Neural cell (in vitro differentiated cells): ENCODE data around the gene CNTN4. TPM values are rescaled to one million over a fixed set of nuclear protein-coding genes. Genes with fewer than 3 reads are reported as not detected.

Experiments
- H2AFZ ChIP-seq: fragments of 200-600, 300-800 bp; sonication (generic), shearing (Covaris generic); 2 replicates; pipeline ENCODE4 v1.6.0; 2014; ENCODE audit warnings: low read depth, mild to moderate bottlenecking, antibody characterized with exemption, low read length, moderate library complexity
- H3F3A ChIP-seq: fragments of 200-600 bp; shearing (Covaris generic); 2 replicates; pipeline ENCODE4 v1.6.1; 2016; ENCODE audit warnings: mild to moderate bottlenecking, moderate library complexity, mixed read lengths, antibody characterized with exemption, low read length; ENCODE audit not compliant: insufficient read depth, poor library complexity, severe bottlenecking
- H3K27ac ChIP-seq: fragments of 200-600, 300-800 bp; sonication (generic), shearing (Covaris generic); 2 replicates; pipeline ENCODE4 v1.5.1; 2014; ENCODE audit warnings: mild to moderate bottlenecking, low read length, moderate library complexity
- H3K27me3 ChIP-seq: fragments of 300-800, 200-600 bp; sonication (generic), shearing (Covaris generic); 2 replicates; pipeline ENCODE4 v1.6.0; 2014; ENCODE audit warnings: mild to moderate bottlenecking, low read depth, low read length, moderate library complexity; ENCODE audit not compliant: insufficient read depth
- H3K36me3 ChIP-seq: fragments of 300-800, 200-600 bp; sonication (generic), shearing (Covaris generic); 2 replicates; pipeline ENCODE4 v1.5.1; 2014; ENCODE audit warnings: mild to moderate bottlenecking, antibody characterized with exemption, low read length, moderate library complexity; ENCODE audit not compliant: insufficient read depth
- H3K4me2 ChIP-seq: fragments of 300-800, 200-600 bp; sonication (generic), shearing (Covaris generic); 2 replicates; pipeline ENCODE4 v1.6.0; 2014; ENCODE audit warnings: mild to moderate bottlenecking, low read length
- H3K4me3 ChIP-seq: fragments of 300-800, 200-600 bp; sonication (generic), shearing (Covaris generic); 2 replicates; pipeline ENCODE4 v1.5.1; 2014; ENCODE audit warnings: mild to moderate bottlenecking, low read length, moderate library complexity
- H3K79me2 ChIP-seq: fragments of 200-600 bp; shearing (Covaris generic); replicated peaks from 2 replicates; pipeline ENCODE4 v1.6.0; 2014; ENCODE audit warnings: mild to moderate bottlenecking, low read length, moderate library complexity; ENCODE audit not compliant: insufficient read depth
- H3K9ac ChIP-seq: fragments of 300-800, 200-600 bp; sonication (generic), shearing (Covaris generic); 2 replicates; pipeline ENCODE4 v1.6.1; 2016; ENCODE audit warnings: mild to moderate bottlenecking, low read length, mixed read lengths
- H3K9me2 ChIP-seq: fragments of 200-600 bp; shearing (Covaris generic); 2 replicates; pipeline ENCODE4 v1.6.1; 2016; ENCODE audit warnings: mild to moderate bottlenecking, low read length, mixed read lengths; ENCODE audit not compliant: insufficient read depth
- H3K9me3 ChIP-seq: fragments of 200-600, 300-800 bp; sonication (generic), shearing (Covaris generic); 2 replicates; pipeline ENCODE4 v1.6.1; 2016; ENCODE audit warnings: mild to moderate bottlenecking, mixed run types, low read length, moderate library complexity, mixed read lengths
- H4K20me1 ChIP-seq: fragments of 200-600 bp; shearing (Covaris generic); 2 replicates; pipeline ENCODE4 v1.6.1; 2016; ENCODE audit warnings: mild to moderate bottlenecking, mixed run types; ENCODE audit not compliant: insufficient read depth
- EP300 ChIP-seq: fragments of 450-650 bp; conservative IDR thresholded peaks from 2 replicates; pipeline ENCODE4 v1.6.1; 2014; ENCODE audit warnings: antibody characterized with exemption, mild to moderate bottlenecking, moderate library complexity; ENCODE audit not compliant: poor library complexity, severe bottlenecking
- EZH2 ChIP-seq: fragments of 200-600, 300-800 bp; shearing (Covaris generic), sonication (generic); IDR thresholded peaks from 2 replicates; pipeline ENCODE4 v1.6.1; 2014; ENCODE audit warnings: antibody characterized with exemption, low read length, borderline replicate concordance, mild to moderate bottlenecking; ENCODE audit not compliant: insufficient read depth, poor library complexity, severe bottlenecking
- MXI1 ChIP-seq: fragments of 450-650 bp; conservative IDR thresholded peaks from 2 replicates; pipeline ENCODE4 v1.6.1; 2014; ENCODE audit warnings: antibody characterized with exemption, mild to moderate bottlenecking; ENCODE audit not compliant: poor library complexity, severe bottlenecking
- POLR2AphosphoS5 ChIP-seq: IDR thresholded peaks from 2 replicates; pipeline ENCODE4 v1.6.1; 2012
- RAD21 ChIP-seq: fragments of 450-650 bp; conservative IDR thresholded peaks from 2 replicates; pipeline ENCODE4 v1.6.1; 2014; ENCODE audit warnings: antibody characterized with exemption, mild to moderate bottlenecking, moderate library complexity
- SMC3 ChIP-seq: fragments of 450-650 bp; conservative IDR thresholded peaks from 2 replicates; pipeline ENCODE4 v1.6.1; 2014; ENCODE audit warnings: antibody characterized with exemption, mild to moderate bottlenecking, moderate library complexity; ENCODE audit not compliant: poor library complexity
- TAF1 ChIP-seq: IDR thresholded peaks from 2 replicates; pipeline ENCODE4 v1.6.1; 2012; ENCODE audit warnings: low read depth
- polyA plus RNA-seq: library from polyadenylated mRNA; depleted of rRNA; stranded (reverse); fragments of >200 nt; gene quantifications from 2 replicates; pipeline ENCODE4 v1.2.3, GENCODE V29; 2014
- TF ChIP-seq, protein P1 (sequence below): fragments of 450-650 bp; IDR thresholded peaks from 2 replicates; pipeline ENCODE4 v1.5.1; 2014; ENCODE audit warnings: antibody characterized with exemption, mild to moderate bottlenecking, moderate library complexity; ENCODE audit not compliant: poor library complexity, severe bottlenecking
- TF ChIP-seq, protein P2 (sequence below): IDR thresholded peaks from 2 replicates; pipeline ENCODE4 v1.6.1; 2012; ENCODE audit warnings: borderline replicate concordance

CNTN4 gene
- polyA plus RNA-seq, 1 donor from 2014 or later: 10.6 TPM

GRCh38 chr3:2904054-2904453 lies 805.4 kb downstream of the CNTN4 start:
- H3K27me3 ChIP-seq: no peaks in the 10 kb centered on the region
- H4K20me1 ChIP-seq: no peaks in the 10 kb centered on the region
- TF ChIP-seq EZH2 (no peak), RAD21 (no peak), SMC3 (no peak), POLR2AphosphoS5 (no peak), TAF1 (no peak), MXI1 (no peak), EP300 (no peak)
- TF ChIP-seq, protein P1, sequence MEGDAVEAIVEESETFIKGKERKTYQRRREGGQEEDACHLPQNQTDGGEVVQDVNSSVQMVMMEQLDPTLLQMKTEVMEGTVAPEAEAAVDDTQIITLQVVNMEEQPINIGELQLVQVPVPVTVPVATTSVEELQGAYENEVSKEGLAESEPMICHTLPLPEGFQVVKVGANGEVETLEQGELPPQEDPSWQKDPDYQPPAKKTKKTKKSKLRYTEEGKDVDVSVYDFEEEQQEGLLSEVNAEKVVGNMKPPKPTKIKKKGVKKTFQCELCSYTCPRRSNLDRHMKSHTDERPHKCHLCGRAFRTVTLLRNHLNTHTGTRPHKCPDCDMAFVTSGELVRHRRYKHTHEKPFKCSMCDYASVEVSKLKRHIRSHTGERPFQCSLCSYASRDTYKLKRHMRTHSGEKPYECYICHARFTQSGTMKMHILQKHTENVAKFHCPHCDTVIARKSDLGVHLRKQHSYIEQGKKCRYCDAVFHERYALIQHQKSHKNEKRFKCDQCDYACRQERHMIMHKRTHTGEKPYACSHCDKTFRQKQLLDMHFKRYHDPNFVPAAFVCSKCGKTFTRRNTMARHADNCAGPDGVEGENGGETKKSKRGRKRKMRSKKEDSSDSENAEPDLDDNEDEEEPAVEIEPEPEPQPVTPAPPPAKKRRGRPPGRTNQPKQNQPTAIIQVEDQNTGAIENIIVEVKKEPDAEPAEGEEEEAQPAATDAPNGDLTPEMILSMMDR: no peak
- TF ChIP-seq, protein P2, sequence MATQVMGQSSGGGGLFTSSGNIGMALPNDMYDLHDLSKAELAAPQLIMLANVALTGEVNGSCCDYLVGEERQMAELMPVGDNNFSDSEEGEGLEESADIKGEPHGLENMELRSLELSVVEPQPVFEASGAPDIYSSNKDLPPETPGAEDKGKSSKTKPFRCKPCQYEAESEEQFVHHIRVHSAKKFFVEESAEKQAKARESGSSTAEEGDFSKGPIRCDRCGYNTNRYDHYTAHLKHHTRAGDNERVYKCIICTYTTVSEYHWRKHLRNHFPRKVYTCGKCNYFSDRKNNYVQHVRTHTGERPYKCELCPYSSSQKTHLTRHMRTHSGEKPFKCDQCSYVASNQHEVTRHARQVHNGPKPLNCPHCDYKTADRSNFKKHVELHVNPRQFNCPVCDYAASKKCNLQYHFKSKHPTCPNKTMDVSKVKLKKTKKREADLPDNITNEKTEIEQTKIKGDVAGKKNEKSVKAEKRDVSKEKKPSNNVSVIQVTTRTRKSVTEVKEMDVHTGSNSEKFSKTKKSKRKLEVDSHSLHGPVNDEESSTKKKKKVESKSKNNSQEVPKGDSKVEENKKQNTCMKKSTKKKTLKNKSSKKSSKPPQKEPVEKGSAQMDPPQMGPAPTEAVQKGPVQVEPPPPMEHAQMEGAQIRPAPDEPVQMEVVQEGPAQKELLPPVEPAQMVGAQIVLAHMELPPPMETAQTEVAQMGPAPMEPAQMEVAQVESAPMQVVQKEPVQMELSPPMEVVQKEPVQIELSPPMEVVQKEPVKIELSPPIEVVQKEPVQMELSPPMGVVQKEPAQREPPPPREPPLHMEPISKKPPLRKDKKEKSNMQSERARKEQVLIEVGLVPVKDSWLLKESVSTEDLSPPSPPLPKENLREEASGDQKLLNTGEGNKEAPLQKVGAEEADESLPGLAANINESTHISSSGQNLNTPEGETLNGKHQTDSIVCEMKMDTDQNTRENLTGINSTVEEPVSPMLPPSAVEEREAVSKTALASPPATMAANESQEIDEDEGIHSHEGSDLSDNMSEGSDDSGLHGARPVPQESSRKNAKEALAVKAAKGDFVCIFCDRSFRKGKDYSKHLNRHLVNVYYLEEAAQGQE: no peak
- H3F3A ChIP-seq: no peaks in the 10 kb centered on the region
- no peaks in the 10 kb centered on the region for H3K9me3 ChIP-seq
- H3K27ac ChIP-seq: no peak overlapping the region
- no peak overlapping the region for H3K4me3 ChIP-seq
- no peaks in the 10 kb centered on the region for H3K36me3 ChIP-seq
- no peak overlapping the region for H3K9ac ChIP-seq
- H2AFZ ChIP-seq: no peak overlapping the region
- no peak overlapping the region for H3K4me2 ChIP-seq
- H3K9me2 ChIP-seq: no peaks in the 10 kb centered on the region
- no peaks in the 10 kb centered on the region for H3K79me2 ChIP-seq

DNA sequence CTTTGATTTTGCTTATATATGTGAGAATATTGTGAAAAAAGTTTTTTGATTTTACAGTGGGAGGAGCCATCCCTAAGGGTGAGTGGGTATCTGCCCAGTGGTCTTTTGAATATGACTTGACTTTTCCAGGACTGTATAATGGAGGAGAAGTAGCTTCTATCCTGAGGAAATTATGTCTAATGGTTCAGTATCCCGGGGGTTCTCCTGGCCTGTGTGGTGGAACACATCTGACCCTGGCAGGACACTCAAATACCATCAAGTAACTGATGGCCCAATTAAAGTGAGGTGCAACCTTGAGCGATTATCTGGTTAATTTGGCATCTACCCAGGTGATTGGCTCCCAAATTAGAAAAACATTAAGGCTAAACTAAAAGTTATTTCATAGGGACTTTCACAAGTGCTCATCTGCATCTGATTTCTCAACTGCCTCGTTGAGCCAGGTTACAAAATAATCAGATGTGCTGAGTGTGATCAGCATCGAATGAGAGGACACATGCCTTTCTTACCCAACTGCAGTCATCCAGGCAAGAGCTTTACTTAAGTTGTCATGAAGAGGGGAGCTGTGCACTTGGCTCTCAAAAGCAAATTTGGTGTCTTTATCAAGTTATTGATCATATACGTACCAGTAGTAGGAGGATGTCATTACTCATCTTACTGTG lies 810.2 kb downstream of the CNTN4 start:
- Histone ChIP-seq H4K20me1 (no peaks in the 10 kb centered on the region), H3F3A (no peaks in the 10 kb centered on the region), H3K9me3 (no peaks in the 10 kb centered on the region), H3K36me3 (no peaks in the 10 kb centered on the region), H3K4me3 (no peak overlapping the region), H2AFZ (no peak overlapping the region), H3K9me2 (no peaks in the 10 kb centered on the region), H3K27me3 (no peaks in the 10 kb centered on the region), H3K27ac (no peak overlapping the region), H3K9ac (no peak overlapping the region), H3K79me2 (no peaks in the 10 kb centered on the region), H3K4me2 (no peak overlapping the region)
- TF ChIP-seq EP300 (no peak), MXI1 (no peak), POLR2AphosphoS5 (no peak), TAF1 (no peak), SMC3 (no peak), EZH2 (no peak), RAD21 (no peak)
- TF ChIP-seq, protein P1: no peak
- TF ChIP-seq, protein P2: no peak
